IMR-90 (cell line): ENCODE measurements around the gene IFNE. TPM values are rescaled to one million over a fixed set of nuclear protein-coding genes. Genes with fewer than 3 reads are reported as not detected.

Source experiments
- ATAC-seq: fragments of 200-7000 bp; cut with Tn5 transposase; 2 replicates; pipeline ENCODE4 v1.9.1; 2020; ENCODE audit warnings: low read depth, mild to moderate bottlenecking, moderate library complexity
- BruUV-seq: library from RNA; stranded (reverse); fragments of 400-500 nt; replicated peaks from 2 replicates; lab custom pipeline; 2021; lab: Mats Ljungman, UMichigan
- CTCF ChIA-PET: fragments of 300-600 bp; formaldehyde crosslinking; extraction: SDS; loops from one replicate; lab custom pipeline; 2021; ENCODE audit warnings: antibody characterized with exemption; lab: Yijun Ruan, JAX
- POLR2A ChIA-PET: fragments of 300-600 bp; sonication (Branson Sonifier 250); formaldehyde crosslinking; loops from one replicate; lab custom pipeline; 2022; ENCODE audit warnings: antibody characterized with exemption; ENCODE audit not compliant: unreplicated experiment; lab: Charles Lee
- DNase-seq: peaks from one replicate; pipeline ENCODE4 v3.0.0; 2013
- H2AFZ ChIP-seq: replicated peaks from 2 replicates; pipeline ENCODE3; 2013; ENCODE audit warnings: low read length, mild to moderate bottlenecking; ENCODE audit not compliant: poor library complexity
- H2AK5ac ChIP-seq: 2 replicates; pipeline ENCODE4 v1.6.1; 2013; ENCODE audit warnings: low read depth, low read length, inconsistent platforms
- H2AK9ac ChIP-seq: replicated peaks from 2 replicates; pipeline ENCODE3; 2013; ENCODE audit warnings: mild to moderate bottlenecking, low read depth, low read length, moderate library complexity; ENCODE audit not compliant: poor library complexity
- H2BK120ac ChIP-seq: 2 replicates; pipeline ENCODE4 v1.6.1; 2013; ENCODE audit warnings: low read depth, low read length, inconsistent platforms
- H2BK15ac ChIP-seq: 3 replicates; pipeline ENCODE4 v1.6.1; 2013; ENCODE audit warnings: low read depth, low read length, inconsistent platforms
- H2BK20ac ChIP-seq: 2 replicates; pipeline ENCODE4 v1.6.1; 2013; ENCODE audit warnings: low read depth, mild to moderate bottlenecking, inconsistent platforms, low read length, moderate library complexity
- H2BK5ac ChIP-seq: 2 replicates; pipeline ENCODE4 v1.6.1; 2013; ENCODE audit warnings: mild to moderate bottlenecking, low read depth, low read length, inconsistent platforms; ENCODE audit not compliant: poor library complexity, severe bottlenecking
- H3K14ac ChIP-seq: replicated peaks from 2 replicates; pipeline ENCODE4 v1.6.1; 2013; ENCODE audit warnings: low read depth, low read length, inconsistent platforms
- H3K18ac ChIP-seq: 2 replicates; pipeline ENCODE4 v1.6.1; 2013; ENCODE audit warnings: low read depth, low read length, control low read depth
- H3K23ac ChIP-seq: 2 replicates; pipeline ENCODE4 v1.6.1; 2013; ENCODE audit warnings: low read depth, low read length, inconsistent platforms
- H3K27ac ChIP-seq: 2 replicates; pipeline ENCODE4 v1.5.1; 2013; ENCODE audit warnings: mild to moderate bottlenecking, control low read depth, low read length; ENCODE audit not compliant: insufficient read depth
- H3K27me3 ChIP-seq: 2 replicates; pipeline ENCODE4 v1.6.1; 2013; ENCODE audit warnings: low read length; ENCODE audit not compliant: control insufficient read depth, insufficient read depth
- H3K36me3 ChIP-seq: 2 replicates; pipeline ENCODE4 v1.6.1; 2013; ENCODE audit warnings: low read length, mixed read lengths; ENCODE audit not compliant: control insufficient read depth, insufficient read depth
- H3K4ac ChIP-seq: 2 replicates; pipeline ENCODE4 v1.6.1; 2013; ENCODE audit warnings: low read depth, low read length, inconsistent platforms
- H3K4me1 ChIP-seq: 2 replicates; pipeline ENCODE4 v1.6.1; 2013; ENCODE audit warnings: low read length, mixed read lengths; ENCODE audit not compliant: control insufficient read depth, insufficient read depth
- H3K4me2 ChIP-seq: 2 replicates; pipeline ENCODE4 v1.6.1; 2013; ENCODE audit warnings: low read depth, mild to moderate bottlenecking, control low read depth, low read length, moderate library complexity
- H3K4me3 ChIP-seq: 2 replicates; pipeline ENCODE4 v1.5.1; 2013; ENCODE audit warnings: low read depth, mild to moderate bottlenecking, control low read depth, low read length, moderate library complexity; ENCODE audit not compliant: insufficient read depth
- H3K56ac ChIP-seq: 2 replicates; pipeline ENCODE4 v1.6.1; 2013; ENCODE audit warnings: low read length, inconsistent platforms; ENCODE audit not compliant: insufficient read depth; ENCODE audit errors: extremely low read depth
- H3K79me1 ChIP-seq, 2 experiments: 2 replicates each; pipeline ENCODE4 v1.6.1; 2013; ENCODE audit warnings: low read length in 2 of 2, inconsistent platforms in 1 of 2, low read depth in 1 of 2
- H3K9ac ChIP-seq: 2 replicates; pipeline ENCODE4 v1.6.1; 2013; ENCODE audit warnings: low read depth, low read length, control low read depth
- H3K9me1 ChIP-seq: 2 replicates; pipeline ENCODE4 v1.6.1; 2013; ENCODE audit warnings: low read length, inconsistent platforms; ENCODE audit not compliant: insufficient read depth
- H3K9me3 ChIP-seq: 2 replicates; pipeline ENCODE4 v1.6.1; 2013; ENCODE audit warnings: low read length; ENCODE audit not compliant: control insufficient read depth, insufficient read depth
- H4K20me1 ChIP-seq: 2 replicates; pipeline ENCODE4 v1.6.1; 2013; ENCODE audit warnings: low read length, inconsistent platforms; ENCODE audit not compliant: insufficient read depth
- H4K5ac ChIP-seq: 2 replicates; pipeline ENCODE4 v1.6.1; 2013; ENCODE audit warnings: mild to moderate bottlenecking, low read depth, low read length, control low read depth
- H4K8ac ChIP-seq, 2 experiments: 2 replicates each; pipeline ENCODE4 v1.6.1; 2013; ENCODE audit warnings: low read depth in 2 of 2, low read length in 2 of 2, control low read depth in 1 of 2, inconsistent platforms in 1 of 2
- H4K91ac ChIP-seq: 2 replicates; pipeline ENCODE4 v1.6.1; 2013; ENCODE audit warnings: low read depth, low read length, inconsistent platforms; ENCODE audit not compliant: insufficient read depth
- BHLHE40 ChIP-seq: fragments of 150-350 bp; IDR thresholded peaks from 2 replicates; pipeline ENCODE4 v1.6.1; 2016; ENCODE audit warnings: mild to moderate bottlenecking, low read depth, low read length
- FOS ChIP-seq: fragments of 150-350 bp; IDR thresholded peaks from 2 replicates; pipeline ENCODE4 v1.6.1; 2016; ENCODE audit warnings: low read depth, low read length
- MAFK ChIP-seq: IDR thresholded peaks from 2 replicates; pipeline ENCODE4 v1.6.1; 2012; ENCODE audit warnings: low read depth, low read length, improper control_type of control experiment
- SMC3 ChIP-seq: fragments of 150-350 bp; IDR thresholded peaks from 2 replicates; pipeline ENCODE4 v1.6.1; 2016; ENCODE audit warnings: low read depth, mild to moderate bottlenecking, antibody characterized with exemption, low read length, moderate library complexity
- WGBS, 2 experiments: methylation state at CpG; one replicate each; pipeline versions ENCODE4 v1.1.5 to v1.1.7; 2013; ENCODE audit warnings: missing lambda C conversion rate in 2 of 2; ENCODE audit not compliant: insufficient read length in 1 of 2; ENCODE audit errors: extremely low coverage in 2 of 2; 5-methylcytosine and 5-hydroxymethylcytosine counted together
- dilution Hi-C: fragments of 300-500 bp; cut with HindIII; formaldehyde crosslinking; loops from one replicate; pipeline ENCODE4 v1.14.3; 2018; ENCODE audit warnings: low sequenced_read_pairs; ENCODE audit not compliant: unreplicated experiment
- in situ Hi-C: fragments of 300-500 bp; cut with MboI; formaldehyde crosslinking; loops from 3 replicates; pipeline ENCODE4 v1.14.3; 2019; ENCODE audit warnings: low sequenced_read_pairs, inconsistent platforms, mixed read lengths
- intact Hi-C: fragments of 100-400 bp; cut with micrococcal nuclease; formaldehyde crosslinking; loops from 2 replicates; pipeline ENCODE4 v1.10.0; 2022
- polyA plus RNA-seq, 3 experiments: library from polyadenylated mRNA; depleted of rRNA; stranded (reverse); fragments of >200 nt; gene quantifications; 2 replicates each; pipeline ENCODE4 v1.2.3, GENCODE V29; 2012; ENCODE audit warnings: low replicate concordance in 1 of 3
- total RNA-seq: library from RNA; depleted of rRNA; stranded (reverse); fragments of >200 nt; gene quantifications from 2 replicates; pipeline ENCODE4 v1.2.3, GENCODE V29; 2012

IFNE gene
- total and polyA plus RNA-seq, 2 of the 4 experiments (the other 2 are of a cell fraction), result 1.4 to 1.8 TPM

GRCh38 chr9:21510806-21511205 lies 28.7 kb upstream of the IFNE start:
- H2AFZ ChIP-seq, result no peak overlapping the region
- no peak overlapping the region for H2BK15ac ChIP-seq
- TF ChIP-seq MAFK (no peak), FOS (no peak), SMC3 (no peak), BHLHE40 (no peak)
- no peak overlapping the region for H4K5ac ChIP-seq
- dilution Hi-C loops, result no loop called here
- H3K9me1 ChIP-seq, result peaks cover 7% of the 10 kb centered on the region
- no peak overlapping the region for H3K18ac ChIP-seq
- no peak overlapping the region for H3K4me2 ChIP-seq
- H3K4ac ChIP-seq, result no peak overlapping the region
- H3K9me3 ChIP-seq, result no peaks in the 10 kb centered on the region
- H2BK5ac ChIP-seq, result no peak overlapping the region
- H3K36me3 ChIP-seq, result peaks cover 5% of the 10 kb centered on the region; the same call in 1 of the 2 replicates
- ChIA-PET POLR2A (no interaction called here), CTCF (no interaction called here)
- DNase-seq (no peak), ATAC-seq (no peak)
- intact Hi-C loops, result no loop called here
- BruUV-seq, result no TSS peak
- no peak overlapping the region for H2AK9ac ChIP-seq
- H3K23ac ChIP-seq, result no peak overlapping the region
- H3K4me3 ChIP-seq, result no peak overlapping the region
- H3K56ac ChIP-seq, result no peak overlapping the region
- no peak overlapping the region for H3K27ac ChIP-seq
- no peaks in the 10 kb centered on the region for H3K27me3 ChIP-seq
- H4K8ac ChIP-seq, result no peak overlapping the region
- H2AK5ac ChIP-seq, result no peak overlapping the region
- H3K79me1 ChIP-seq, result peaks cover 16 to 36% of the 10 kb centered on the region in 2 experiments
- no peak overlapping the region for H3K14ac ChIP-seq
- no peak overlapping the region for H2BK120ac ChIP-seq
- in situ Hi-C loops, result no loop called here
- H4K20me1 ChIP-seq, result no peaks in the 10 kb centered on the region
- H3K4me1 ChIP-seq, result peaks cover 7% of the 10 kb centered on the region; the same call in 1 of the 2 replicates
- H4K91ac ChIP-seq, result no peak overlapping the region
- no CpG with 5 or more reads among the region's 1 CpG for WGBS, 2 experiments
- no peak overlapping the region for H2BK20ac ChIP-seq
- H3K9ac ChIP-seq, result no peak overlapping the region
